Hindlimb muscle (tissue), 1 donor: Measurements from ENCODE around the gene TRIL. TPM values are rescaled to one million over a fixed set of nuclear protein-coding genes. Genes with fewer than 3 reads are reported as not detected.

Source experiments
- DNase-seq: peaks from one replicate; pipeline ENCODE4 v3.0.0-alpha.2; 2013
- polyA plus RNA-seq: library from polyadenylated mRNA; unstranded; fragments of 120-200 nt; gene quantifications from one replicate; pipeline ENCODE4 v1.2.1, GENCODE V29; 2013; ENCODE audit not compliant: insufficient read length

Gene TRIL, protein sequence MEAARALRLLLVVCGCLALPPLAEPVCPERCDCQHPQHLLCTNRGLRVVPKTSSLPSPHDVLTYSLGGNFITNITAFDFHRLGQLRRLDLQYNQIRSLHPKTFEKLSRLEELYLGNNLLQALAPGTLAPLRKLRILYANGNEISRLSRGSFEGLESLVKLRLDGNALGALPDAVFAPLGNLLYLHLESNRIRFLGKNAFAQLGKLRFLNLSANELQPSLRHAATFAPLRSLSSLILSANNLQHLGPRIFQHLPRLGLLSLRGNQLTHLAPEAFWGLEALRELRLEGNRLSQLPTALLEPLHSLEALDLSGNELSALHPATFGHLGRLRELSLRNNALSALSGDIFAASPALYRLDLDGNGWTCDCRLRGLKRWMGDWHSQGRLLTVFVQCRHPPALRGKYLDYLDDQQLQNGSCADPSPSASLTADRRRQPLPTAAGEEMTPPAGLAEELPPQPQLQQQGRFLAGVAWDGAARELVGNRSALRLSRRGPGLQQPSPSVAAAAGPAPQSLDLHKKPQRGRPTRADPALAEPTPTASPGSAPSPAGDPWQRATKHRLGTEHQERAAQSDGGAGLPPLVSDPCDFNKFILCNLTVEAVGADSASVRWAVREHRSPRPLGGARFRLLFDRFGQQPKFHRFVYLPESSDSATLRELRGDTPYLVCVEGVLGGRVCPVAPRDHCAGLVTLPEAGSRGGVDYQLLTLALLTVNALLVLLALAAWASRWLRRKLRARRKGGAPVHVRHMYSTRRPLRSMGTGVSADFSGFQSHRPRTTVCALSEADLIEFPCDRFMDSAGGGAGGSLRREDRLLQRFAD
- 21.7 TPM for polyA plus RNA-seq

DNA sequence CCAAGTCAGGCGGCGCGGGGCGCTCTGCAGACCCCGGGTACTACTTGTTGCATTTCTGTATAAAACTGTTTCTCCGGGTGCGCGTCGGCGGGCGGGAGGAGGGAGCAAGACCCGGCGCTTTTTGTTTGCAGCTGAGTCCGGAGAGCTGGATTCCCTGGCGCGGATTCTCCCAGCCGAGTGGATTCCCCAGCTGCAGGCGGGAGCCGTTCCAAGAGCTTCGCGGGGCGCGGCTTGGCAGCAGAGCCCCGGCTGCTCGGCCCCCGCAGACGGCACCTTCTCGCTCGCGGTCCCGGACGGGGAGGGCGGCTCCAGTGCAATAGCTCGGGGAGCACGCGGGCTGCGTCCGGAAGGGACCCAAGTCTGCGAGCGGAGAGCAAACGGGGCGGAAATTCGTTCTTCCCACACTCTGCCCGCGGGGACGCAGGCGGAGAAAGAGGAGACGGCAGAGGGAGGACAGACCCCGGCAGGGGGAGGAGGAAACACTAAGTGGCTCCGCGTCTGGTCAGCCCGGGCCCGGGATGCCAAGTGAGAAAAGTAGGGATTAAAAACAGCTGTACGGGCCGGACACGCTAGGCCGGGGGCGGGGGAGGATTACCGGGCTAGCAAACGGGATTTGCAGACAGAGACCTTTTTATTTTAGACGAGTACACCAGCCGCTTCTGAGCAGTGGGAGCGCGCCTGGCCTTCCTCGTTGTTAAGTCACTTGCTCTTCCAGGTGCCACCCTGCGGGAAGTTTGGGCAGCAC lies at the start of gene TRIL:
Gene TRIL, minus strand, starts transcription at position 96 of the 745 bp plus-strand sequence. CDS start 284 bp downstream, outside the sequence.
- peak; percentile 88 for DNase-seq

DNA sequence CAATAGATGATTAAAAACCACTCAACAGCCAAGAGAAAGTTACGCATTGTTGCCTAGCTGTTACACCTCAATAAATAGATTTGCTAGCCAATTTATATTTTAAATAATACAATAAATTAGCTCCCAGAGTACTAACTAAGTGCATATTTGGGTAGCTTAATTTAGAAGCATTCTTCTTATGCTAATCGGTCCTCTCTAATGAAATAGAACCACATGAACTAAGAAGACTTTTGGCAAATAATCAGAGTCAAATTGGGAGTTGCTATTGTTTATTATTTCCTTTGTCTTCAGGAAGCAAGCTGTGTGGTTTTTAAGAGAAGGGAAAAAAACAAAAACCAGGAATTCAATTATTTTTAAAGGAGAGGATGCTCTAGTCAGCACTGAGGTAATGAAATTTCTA lies 49.0 kb upstream of the TRIL start:
- DNase-seq, result no peak

DNA sequence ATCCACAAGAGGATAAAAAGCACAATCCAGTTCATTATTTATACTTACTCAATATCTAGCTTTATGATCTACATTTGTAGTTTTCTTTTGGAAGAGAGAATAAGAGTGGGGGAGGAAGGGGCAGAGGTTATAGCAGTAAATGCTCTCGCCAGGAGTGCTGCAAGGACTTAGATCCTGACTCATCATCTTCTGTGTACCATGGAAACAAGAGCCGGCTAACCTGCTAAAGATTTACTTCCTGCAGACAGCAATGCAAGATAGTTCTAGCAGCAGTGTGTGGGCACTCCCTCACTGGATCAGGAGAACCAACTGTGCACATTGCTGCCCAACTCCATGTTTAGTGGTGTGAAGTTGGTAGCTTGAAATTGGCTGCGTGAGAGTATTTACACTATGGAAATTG lies 47.7 kb upstream of the TRIL start:
- no peak for DNase-seq

DNA sequence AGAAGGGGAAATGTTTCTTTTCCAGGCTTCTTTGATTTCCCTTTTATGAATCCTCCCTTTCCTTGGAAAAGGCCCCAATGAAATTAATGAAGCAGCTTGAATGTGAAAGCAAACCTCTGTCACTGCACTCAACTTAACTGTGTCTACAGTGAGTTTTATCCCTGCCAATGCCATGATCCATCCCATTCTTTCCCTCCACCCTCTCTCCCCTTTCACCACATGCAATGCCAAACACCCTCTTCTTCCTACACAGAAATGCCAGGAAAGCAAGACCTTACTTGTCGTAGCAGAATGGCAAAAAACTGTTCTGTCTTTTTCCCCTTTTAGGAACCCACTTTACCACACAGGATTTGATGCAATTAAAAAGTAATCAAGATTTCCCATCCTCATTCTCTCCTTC lies 47.3 kb upstream of the TRIL start:
- no peak for DNase-seq

DNA sequence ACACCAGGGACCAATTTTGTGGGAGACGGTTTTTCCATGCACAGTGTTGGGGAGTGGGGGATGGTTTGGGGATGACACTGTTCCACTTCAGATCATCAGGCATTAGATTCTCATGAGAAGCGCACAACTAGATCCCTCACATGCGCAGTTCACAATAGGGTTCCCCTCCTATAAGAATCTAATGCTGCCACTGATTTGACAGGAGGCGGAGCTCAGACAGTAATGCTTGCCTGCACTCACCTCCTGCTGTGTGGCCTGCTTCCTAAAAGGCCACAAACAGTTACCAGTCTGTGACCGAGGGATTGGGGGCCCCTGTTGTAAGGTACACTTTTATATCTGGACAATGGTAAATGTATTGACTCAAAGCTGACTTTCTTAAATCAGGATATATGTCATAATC lies 45.6 kb upstream of the TRIL start:
- no peak for DNase-seq

DNA sequence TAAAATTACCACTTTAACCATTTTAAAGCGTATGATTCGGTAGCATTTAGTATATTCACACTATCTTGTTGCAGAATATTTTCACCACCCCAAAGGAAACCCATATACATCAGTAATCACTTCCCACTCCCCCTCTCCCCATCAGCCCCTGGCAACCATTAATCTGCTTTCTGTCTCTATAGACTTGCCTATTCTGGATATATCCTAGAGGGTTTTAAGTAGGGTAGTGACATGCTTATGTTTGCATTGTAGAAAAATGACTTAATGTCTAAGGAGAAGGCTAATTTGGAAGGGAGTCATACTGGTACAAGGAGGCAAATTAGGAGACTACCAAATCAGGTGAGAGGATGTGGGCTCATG lies 42.6 kb upstream of the TRIL start:
- no peak for DNase-seq

DNA sequence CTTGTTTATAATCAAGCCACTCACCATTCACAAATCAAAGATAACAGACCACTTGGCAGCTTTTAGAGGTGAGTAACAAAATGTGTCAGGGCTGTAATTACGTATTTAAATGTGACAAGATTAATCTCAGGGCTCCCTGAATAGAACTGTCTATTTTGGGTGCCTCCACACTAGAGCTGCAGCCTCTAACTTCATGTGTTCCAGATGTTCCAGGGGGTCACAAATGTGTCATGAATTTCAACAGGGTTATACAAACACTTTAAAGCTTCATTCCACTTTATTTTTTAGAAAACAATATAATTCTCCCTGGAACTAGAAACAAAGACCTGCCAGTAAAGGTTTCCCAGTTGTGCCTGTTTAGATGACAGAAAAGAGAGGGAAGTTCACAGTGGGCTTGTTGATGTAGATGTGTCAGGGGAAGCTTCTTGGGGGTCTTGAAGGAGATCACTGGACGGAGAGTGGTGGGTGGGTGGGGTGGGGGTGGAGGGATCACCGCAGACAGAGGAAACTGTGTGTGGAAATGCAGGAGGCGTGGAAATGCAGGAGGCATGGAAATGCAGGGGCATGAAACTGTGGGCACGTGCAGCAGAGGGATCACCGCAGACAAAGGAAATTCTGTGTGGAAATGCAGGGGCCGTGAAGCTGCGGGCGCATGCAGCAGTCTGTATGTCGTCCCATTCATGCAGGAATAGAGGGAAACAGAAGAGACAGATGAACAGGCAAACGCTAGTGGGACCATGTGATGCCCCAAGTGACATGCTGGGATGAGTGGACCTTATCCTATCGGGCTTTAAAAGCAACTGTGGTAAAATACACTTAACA lies 42.0 kb upstream of the TRIL start:
- DNase-seq, result no peak

DNA sequence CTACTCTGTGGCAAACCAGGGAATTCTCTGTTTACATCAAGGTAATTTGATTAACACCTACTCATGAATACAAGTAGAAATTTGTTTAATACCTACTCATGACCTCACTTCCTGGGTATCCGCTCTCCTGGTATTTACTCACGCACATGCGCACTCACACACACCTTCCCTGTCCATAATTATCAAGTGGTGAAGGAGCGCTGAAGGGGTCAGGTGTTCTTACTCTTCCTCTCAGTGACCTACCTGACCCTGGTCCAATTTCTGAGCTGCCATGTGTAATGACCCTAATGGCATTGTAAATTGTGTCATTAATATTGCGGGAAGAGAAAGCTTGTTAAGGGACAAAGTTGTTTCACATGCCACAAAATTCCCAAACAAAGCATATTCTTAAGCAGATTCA lies 41.3 kb upstream of the TRIL start:
- no peak for DNase-seq

DNA sequence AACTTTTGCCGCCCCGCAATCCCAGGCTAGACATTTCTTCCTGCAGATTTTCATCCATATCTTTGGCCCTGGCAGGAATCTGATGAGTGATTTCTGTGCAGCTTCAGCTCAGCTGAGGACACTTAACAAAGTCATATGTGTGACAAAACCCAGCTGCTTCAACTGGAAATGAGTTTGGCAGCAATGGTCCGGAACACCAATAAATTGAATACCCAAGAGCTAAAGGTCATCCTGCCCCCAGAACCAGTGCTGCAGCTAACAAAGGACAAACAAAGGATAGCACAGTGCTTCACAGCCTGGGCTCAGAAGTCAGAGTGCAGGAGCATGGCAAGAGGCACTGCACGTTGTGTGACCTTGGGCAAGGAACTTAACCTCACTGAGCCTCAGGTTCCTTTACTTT lies 40.0 kb upstream of the TRIL start:
- no peak for DNase-seq

DNA sequence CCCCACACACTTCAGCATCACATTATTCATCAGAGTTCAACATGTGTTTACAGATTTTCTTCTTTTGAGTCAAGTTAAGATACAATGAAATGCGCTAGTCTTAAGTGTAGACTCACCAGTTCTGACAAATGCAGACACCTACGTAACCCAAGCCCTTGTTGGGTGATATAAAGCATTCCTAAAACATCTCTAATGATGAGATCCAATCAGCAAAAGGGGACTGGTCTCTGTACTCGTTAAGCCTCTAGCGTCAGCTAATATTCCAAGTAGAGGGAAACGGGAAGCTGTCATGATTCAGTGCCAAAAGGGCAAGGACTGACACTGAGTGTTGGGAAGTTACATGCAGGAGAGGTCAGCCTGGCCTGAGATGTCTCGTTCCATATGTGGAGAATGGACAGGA lies 38.7 kb upstream of the TRIL start:
- DNase-seq, result no peak

DNA sequence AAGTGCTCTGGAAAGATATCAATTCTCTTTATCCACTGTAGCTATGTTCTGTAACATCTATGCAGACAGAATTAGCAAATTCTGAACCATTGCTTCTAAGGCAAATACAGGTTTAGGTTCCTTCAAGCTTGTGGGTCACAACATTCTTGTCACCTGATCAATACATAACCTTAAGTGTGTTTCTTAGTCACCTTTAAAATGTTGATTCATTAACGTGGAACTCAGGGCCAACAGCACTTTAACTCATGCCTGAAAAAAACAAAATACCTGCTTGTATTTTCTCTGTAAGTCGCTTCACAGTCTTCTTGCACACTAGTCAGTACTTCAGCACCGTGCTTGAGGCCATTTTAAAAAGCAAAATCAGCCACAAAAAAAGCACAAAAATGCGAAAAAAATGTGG lies 35.2 kb upstream of the TRIL start:
- DNase-seq, result no peak

DNA sequence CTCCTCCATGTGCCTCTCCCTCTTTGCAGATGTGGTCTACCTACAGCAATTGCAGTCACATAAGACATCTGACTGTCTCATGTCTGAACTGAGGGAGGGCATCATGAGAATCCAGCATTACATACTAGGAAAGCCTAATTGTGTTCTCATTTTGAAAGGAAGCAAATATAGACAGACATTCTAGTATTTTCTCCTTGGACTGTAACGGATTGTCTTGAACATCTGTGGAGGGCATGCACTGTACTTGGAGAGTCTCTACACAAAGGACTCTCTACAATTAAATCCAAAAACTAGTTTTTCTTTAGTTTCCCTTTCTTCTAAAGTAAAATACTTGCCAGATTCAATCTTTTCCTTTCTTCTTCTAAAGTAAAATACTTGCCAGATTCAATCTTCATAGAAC lies 34.7 kb upstream of the TRIL start:
- DNase-seq, result no peak

DNA sequence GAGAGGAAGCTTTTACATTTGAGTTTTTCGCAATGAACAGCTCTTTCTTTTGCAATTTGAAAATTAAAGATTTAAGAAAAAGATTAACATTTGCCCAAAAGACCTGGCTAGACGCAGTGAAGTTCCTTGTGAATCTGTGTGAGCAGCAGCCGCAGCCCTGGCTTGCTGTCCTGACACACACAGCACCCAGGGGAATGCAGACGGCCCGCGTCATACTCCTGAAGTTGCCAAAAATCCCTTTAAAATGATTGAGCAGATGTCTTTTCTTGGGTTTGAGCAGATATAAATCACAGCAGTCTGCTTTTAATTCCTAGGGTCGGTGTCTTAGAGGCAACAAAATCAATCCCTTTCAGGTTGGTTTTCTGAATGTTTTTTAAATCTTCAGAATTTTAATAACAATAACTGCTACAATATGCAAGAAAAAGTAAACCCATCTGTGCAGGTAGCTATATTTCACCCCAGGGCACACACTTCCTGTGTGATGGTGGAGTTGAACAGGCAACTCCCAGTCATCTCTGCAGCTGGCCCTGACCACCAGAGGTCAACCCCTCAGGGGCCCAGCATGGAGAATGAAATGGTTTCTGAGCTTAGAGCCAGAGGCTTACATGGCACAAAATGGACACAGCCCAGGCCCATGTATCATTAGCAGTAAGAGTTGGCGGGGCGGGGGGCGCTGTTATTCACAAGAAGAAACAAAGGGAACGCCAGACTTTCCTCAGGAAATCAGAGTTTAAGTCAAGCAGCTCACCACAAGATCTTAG lies 32.2 kb upstream of the TRIL start:
- peak; percentile 70 for DNase-seq

DNA sequence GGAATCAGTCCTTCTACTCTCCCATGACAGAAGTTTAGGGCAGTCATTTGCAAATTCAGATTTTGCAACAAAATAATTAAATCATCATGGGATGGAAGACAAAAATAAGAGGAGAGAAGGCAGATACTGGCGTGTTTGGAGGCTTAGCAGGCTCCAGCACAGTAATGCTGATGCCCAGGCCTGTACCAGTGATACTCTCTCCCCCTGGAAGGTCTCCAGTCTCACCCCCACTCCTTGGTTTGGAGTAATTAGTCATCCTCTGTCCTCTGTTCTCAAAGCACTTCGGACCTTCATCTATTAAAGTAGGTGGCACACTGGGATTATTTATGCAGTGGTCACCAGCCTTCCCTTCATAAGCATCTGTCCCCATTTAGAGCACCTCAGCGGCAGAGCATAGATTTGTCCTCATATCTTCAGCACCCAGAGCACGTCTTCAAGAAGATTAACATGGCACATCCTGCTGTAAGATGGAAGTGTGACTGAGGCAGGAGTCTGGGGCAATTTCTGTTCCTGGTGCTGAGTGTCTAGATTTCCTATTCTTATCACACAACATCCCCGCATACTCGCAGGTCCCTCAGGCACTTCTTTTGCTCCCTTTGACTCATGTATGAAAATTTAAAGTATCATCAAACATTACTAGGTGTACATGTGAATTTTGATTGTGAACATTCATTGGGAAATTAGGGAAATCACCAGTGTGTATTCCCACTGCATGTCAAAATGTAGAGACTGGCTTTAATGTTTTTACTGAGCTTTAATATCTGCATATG lies 31.3 kb upstream of the TRIL start:
- DNase-seq, result no peak

DNA sequence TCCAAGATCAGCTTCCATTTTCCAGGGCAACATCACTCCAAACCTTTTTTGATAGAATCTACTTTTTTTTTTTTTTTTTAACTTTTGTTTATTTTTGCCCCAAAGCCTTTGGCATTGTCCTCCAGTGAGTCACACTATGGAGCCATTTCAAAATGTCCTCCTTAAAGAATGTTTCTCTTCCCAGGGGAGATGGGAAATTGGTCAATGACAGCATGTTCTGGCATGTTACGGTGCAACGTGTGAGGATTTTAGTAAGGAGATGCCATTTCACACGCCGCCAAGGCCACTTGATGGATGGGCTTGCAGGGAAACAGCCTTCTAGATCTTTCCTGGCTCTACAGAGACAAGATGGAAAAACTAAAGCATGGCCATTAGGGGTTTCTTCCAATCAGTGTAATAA lies 30.7 kb upstream of the TRIL start:
- no peak for DNase-seq

DNA sequence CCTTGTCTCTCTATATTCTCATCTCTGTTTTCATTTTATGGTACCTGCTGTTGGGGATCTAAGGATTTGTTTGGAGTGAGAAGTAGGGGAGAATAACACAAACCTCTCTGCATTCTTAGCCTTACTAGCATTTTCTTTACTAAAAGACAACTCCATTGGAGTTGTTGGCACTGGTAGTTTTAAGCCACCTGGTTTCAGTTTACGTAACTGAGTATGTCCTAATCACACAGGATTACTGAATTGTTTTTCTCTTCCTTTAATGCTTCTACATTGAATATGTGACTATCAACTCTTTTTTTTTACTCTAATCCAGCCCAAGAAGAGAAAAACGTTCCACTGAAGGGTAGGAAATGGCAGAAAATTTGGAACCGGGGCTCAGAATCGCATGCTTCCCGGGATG lies 30.0 kb upstream of the TRIL start:
- no peak for DNase-seq

DNA sequence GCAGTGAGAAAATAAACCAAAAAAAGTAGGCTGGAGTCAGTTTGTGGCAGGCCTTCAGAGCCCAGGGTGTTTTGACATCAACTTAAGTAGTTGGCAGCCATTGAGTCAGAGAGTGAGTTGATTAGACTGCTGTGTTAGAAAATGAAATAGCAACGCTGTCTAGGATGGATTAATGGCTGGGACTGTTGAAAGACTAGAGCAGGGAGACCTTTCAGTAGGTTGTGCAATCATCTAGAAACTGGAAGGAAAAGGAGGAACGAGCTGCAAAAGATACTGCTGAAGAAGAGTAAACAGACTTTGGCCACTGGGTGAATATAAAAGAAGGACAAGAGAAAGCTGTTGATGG lies 28.6 kb upstream of the TRIL start:
- DNase-seq, result no peak

DNA sequence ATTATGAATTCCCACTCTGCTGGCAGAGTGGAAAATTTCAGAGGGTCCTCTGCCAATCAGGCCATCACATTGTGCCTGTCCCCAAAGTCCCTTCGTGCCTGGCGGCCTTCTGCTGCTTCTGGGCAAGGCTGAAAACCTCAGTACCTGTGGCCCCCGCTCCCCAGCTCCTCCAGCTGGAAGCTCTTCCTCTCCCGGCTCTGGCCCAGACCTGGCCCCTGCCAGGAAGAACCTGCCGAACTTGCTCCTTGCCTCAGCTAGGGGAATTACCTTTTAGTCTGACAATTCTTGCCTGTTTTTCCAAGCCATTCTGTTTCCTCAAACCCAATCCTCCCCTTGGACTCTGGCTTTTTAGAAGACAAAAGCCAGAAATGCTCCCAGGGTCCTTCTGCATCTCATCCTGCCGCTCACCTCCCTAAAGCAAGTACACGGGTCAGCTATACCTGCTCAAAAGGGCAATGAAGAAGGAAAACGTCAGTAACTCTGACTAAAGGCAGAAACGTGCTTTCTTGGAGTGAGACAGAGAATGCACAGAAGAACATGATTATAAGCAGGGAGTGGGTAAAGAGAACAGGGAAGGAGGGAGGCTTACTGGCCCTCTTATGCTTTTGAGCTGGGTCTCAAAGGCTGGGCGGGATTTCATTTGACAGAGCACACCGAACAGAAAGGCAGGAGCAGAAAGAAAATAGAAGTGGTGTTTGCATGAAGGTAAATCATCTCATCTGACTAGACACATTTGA lies 28.1 kb upstream of the TRIL start:
- no peak for DNase-seq

DNA sequence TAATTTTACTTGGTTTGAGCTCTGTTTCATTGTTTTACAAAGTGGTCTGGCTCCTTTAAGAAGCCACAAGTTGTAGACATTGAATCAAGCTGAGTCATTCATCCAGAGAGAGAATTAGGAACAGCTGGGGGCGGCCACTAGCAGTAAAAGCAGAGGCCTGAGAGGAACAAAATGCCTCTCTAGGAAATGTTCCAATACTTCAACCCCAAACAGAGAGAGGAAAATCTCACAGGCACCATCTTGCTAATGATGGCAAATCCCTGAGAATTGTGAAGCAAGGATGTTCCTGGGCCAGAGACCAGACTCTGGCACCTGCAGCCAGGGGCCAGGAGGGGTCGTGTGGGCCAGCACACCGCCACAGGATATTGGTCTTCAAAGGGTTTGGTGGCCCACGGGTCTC lies 26.5 kb upstream of the TRIL start:
- peak; percentile 54 for DNase-seq

DNA sequence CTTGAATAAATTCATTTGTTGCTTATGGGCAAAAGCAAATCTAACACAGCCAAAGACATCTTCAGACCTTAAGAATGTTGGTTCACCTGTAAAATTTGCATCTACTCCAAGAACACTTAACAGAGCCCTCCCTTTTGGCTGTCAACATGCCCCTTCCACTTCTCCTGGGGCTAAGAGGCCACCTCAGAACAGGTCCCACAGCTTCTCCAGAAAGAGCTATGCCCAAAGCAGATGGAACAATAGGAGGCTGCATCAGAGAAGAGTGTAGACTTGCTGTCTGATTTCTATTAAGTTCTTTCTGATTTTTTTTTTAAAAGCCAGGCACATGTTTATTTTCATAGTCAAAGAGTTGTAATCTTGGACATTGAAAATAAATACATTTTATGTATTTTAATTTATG lies 26.1 kb upstream of the TRIL start:
- no peak for DNase-seq
